Measurements from ENCODE around the gene ERMAP. TPM values are rescaled to one million over a fixed set of nuclear protein-coding genes. Genes with fewer than 3 reads are reported as not detected.

Gene ERMAP
- total and polyA plus RNA-seq, 9 of the 15 experiments (the other 6 are each of a cell fraction or from before 2014, with no cell fraction given): 8.0 to 31.4 (median 22.5) TPM

GRCh38 chr1:42831273-42831672, 14.4 kb downstream of the ERMAP start:
- BruUV-seq (replicated peaks): no TSS peak
- Histone ChIP-seq H3K36me3 (ENCODE audit: control insufficient read depth, insufficient read depth, low read length) (peaks cover 65% of the 10 kb centered on the region), H3K9me3 (replicated peaks; ENCODE audit: control insufficient read depth, insufficient read depth, low read depth, low read length) (no peaks in the 10 kb centered on the region), H4K20me1 (replicated peaks; ENCODE audit: control insufficient read depth, insufficient read depth, low read length) (peaks cover 6% of the 10 kb centered on the region), H3K4me3 (no peak overlapping the region), H3K4me2 (ENCODE audit: insufficient read depth, low read length) (peak overlapping the region; percentile 21; the same call in 1 of the 2 replicates), H3K79me2 (ENCODE audit: control insufficient read depth, insufficient read depth, low read length) (peaks cover 65% of the 10 kb centered on the region), H3K27ac (ENCODE audit: extremely low read depth, low read depth, low read length) (peak overlapping the region; percentile 27; the same call in 2 of the 3 replicates), H3K9me1 (ENCODE audit: control insufficient read depth, insufficient read depth, low read length) (peaks cover 11% of the 10 kb centered on the region), H3K9ac (ENCODE audit: insufficient read depth in 1 of 2, low read depth in 2 of 2, low read length in 2 of 2) (peak overlapping the region in 1 of 2 experiments; percentile 53; a peak in 1 of 4 replicates), H3K4me1 (replicated peaks in 1 of 2; ENCODE audit: control insufficient read depth in 2 of 2, insufficient read depth in 2 of 2, low read length in 2 of 2) (peaks cover 31 to 41% of the 10 kb centered on the region in 2 experiments; a peak in 4 of 5 replicates), H3K27me3 (ENCODE audit: control insufficient read depth in 2 of 2, insufficient read depth in 2 of 2, low read length in 2 of 2) (no peaks in the 10 kb centered on the region), H2AFZ (ENCODE audit: low read depth, low read length) (no peak overlapping the region)
- peak in 3 of 4 experiments; percentile 38 to 90 (median 76) for DNase-seq (ENCODE audit: extremely low read depth in 1 of 4, low spot score in 3 of 4)
- in situ Hi-C loops (cut with MboI) (no loop called here), intact Hi-C loops (cut with micrococcal nuclease) (no loop called here)
- ATAC-seq: peak; percentile 21
- CTCF ChIA-PET (ENCODE audit: low intra/inter-chr PET ratio): no interaction called here
- POLR2A ChIA-PET: interaction anchor here (0.6 to 10.7 kb wide), 9 partner anchors 10 to 124 kb away, joined by 3 to 94 read pairs (median 4); partner anchors contain the start of gene ZNF691
- peak; percentile 56 for FAIRE-seq
- TF ChIP-seq BMI1 (IDR thresholded peaks at IDR 0.05; ENCODE audit: low read length) (no peak), SMAD1 (IDR thresholded peaks at IDR 0.05; ENCODE audit: low read depth, low read length, partially characterized antibody) (no peak), RUNX1 (IDR thresholded peaks at IDR 0.05; ENCODE audit: low read depth) (no peak), ZNF384 (IDR thresholded peaks at IDR 0.05; ENCODE audit: low read depth, low read length) (peak; percentile 76), KAT7 (CRISPR knock-in tag; IDR thresholded peaks at IDR 0.05; ENCODE audit: borderline replicate concordance) (no peak), MYBL2 (IDR thresholded peaks at IDR 0.05; ENCODE audit: low read depth) (no peak), MYBL2 (CRISPR knock-in tag; IDR thresholded peaks at IDR 0.05; ENCODE audit: borderline replicate concordance) (no peak), ZC3H8 (IDR thresholded peaks at IDR 0.05) (no peak), GATA2 (CRISPR knock-in tag; IDR thresholded peaks at IDR 0.05) (0 out of 2 replicates have a peak, but pooled peaks have one; percentile 28), ZNF232 (CRISPR knock-in tag; IDR thresholded peaks at IDR 0.05) (no peak), IRF1 (CRISPR knock-in tag; IDR thresholded peaks at IDR 0.05; ENCODE audit: borderline replicate concordance) (no peak), CCNT2 (IDR thresholded peaks at IDR 0.05; ENCODE audit: borderline replicate concordance, extremely low read depth, insufficient read length, low read depth, low read length) (no peak), SIN3B (IDR thresholded peaks at IDR 0.05; ENCODE audit: low read depth) (no peak), TEAD4 (IDR thresholded peaks at IDR 0.05; ENCODE audit: low read length) (no peak), TEAD4 (CRISPR knock-in tag; IDR thresholded peaks at IDR 0.05; ENCODE audit: borderline replicate concordance) (no peak), U2AF1 (optimal IDR thresholded peaks at IDR 0.05; ENCODE audit: low read depth, low read length) (no peak), KDM1A (IDR thresholded peaks at IDR 0.05) (peak; percentile 22 to 52; a peak in 2 of 4 replicates), RFX5 (IDR thresholded peaks at IDR 0.05; ENCODE audit: low read depth, low read length) (no peak), TCF3 (CRISPR knock-in tag; IDR thresholded peaks at IDR 0.05) (peak; percentile 59), TEAD1 (CRISPR knock-in tag; IDR thresholded peaks at IDR 0.05) (no peak), PHF20 (IDR thresholded peaks at IDR 0.05; ENCODE audit: partially characterized antibody) (no peak), ERF (CRISPR knock-in tag; IDR thresholded peaks at IDR 0.05) (no peak), CBFA2T2 (conservative IDR thresholded peaks at IDR 0.05) (peak; percentile 76), ZNF431 (CRISPR knock-in tag; IDR thresholded peaks at IDR 0.05) (no peak), THRAP3 (IDR thresholded peaks at IDR 0.05; ENCODE audit: borderline replicate concordance) (no peak), POLR2AphosphoS5 (IDR thresholded peaks at IDR 0.05; ENCODE audit: control insufficient read depth, insufficient read depth, low read depth, low read length) (peak; percentile 21; the same call in 1 of the 2 replicates), ZNF121 (CRISPR knock-in tag; conservative IDR thresholded peaks at IDR 0.05) (peak; percentile 44; the same call in 1 of the 2 replicates)

Measured in K562 (cell line).